Sciatic nerve (tissue), 2 donors: ENCODE results near the gene LSS. TPM values are rescaled to one million over a fixed set of nuclear protein-coding genes. Genes with fewer than 3 reads are reported as not detected.

Source experiments
- ATAC-seq: fragments of 200-7000 bp; cut with Tn5 transposase; one replicate; pipeline ENCODE4 v1.9.1; 2020; ENCODE audit warnings: mild to moderate bottlenecking, moderate library complexity
- DNase-seq: peaks from one replicate; pipeline ENCODE4 v3.0.0-alpha.2; 2020; ENCODE audit warnings: low spot score
- intact Hi-C: fragments of 100-400 bp; cut with DNase I; formaldehyde crosslinking; loops from one replicate; pipeline ENCODE4 v1.14.2; 2022
- total RNA-seq: library from RNA; stranded (reverse); fragmentation: NEBNext Ultra II Directional; extraction: Animal tissue kit (Norgen Biotek cat#: 25700); gene quantifications from one replicate; pipeline ENCODE4 v1.2.1, GENCODE V29; 2021
- donor health status: DM: no; HTN: no; CAD: no.
- donor health status: DM: no; HTN: no; CAD: no.

The LSS gene
- 111 TPM for total RNA-seq

- DNase-seq (peak; percentile 99), ATAC-seq (peak; percentile 95)
- intact Hi-C loops, result no loop called here
Measured at GRCh38 chr21:46228345-46229051, at the start of gene LSS. LSS (minus strand) TSS chr21:46228774; CDS start chr21:46228745, 29 bp downstream.

GRCh38 chr21:46274797-46275390, 46.3 kb upstream of the LSS start:
- DNase-seq, result no peak
- intact Hi-C loops, result no loop called here
- ATAC-seq, result no peak

GRCh38 chr21:46273341-46273740, 44.8 kb upstream of the LSS start:
- no peak for ATAC-seq
- intact Hi-C loops, result no loop called here
- no peak for DNase-seq

GRCh38 chr21:46269466-46269865, 40.9 kb upstream of the LSS start:
- DNase-seq, result no peak
- intact Hi-C loops, result no loop called here
- ATAC-seq, result no peak

- intact Hi-C loops, result no loop called here
- no peak for DNase-seq
- no peak for ATAC-seq
Measured at GRCh38 chr21:46268371-46268770, 39.8 kb upstream of the LSS start.

- ATAC-seq (no peak), DNase-seq (no peak)
- intact Hi-C loops, result no loop called here
Measured at GRCh38 chr21:46266946-46267345, 38.4 kb upstream of the LSS start.

GRCh38 chr21:46265736-46266525, 37.4 kb upstream of the LSS start:
- no peak for ATAC-seq
- no peak for DNase-seq
- intact Hi-C loops, result no loop called here

- ATAC-seq (peak; percentile 50), DNase-seq (no peak)
- intact Hi-C loops, result no loop called here
Measured at GRCh38 chr21:46264690-46265144, 36.1 kb upstream of the LSS start.

- intact Hi-C loops, result no loop called here
- DNase-seq, result no peak
- peak; percentile 22 for ATAC-seq
Measured at GRCh38 chr21:46264046-46264689, 35.6 kb upstream of the LSS start.

- intact Hi-C loops, result no loop called here
- ATAC-seq (no peak), DNase-seq (no peak)
Measured at GRCh38 chr21:46256501-46256994, 28.0 kb upstream of the LSS start.

GRCh38 chr21:46255758-46256337, 27.3 kb upstream of the LSS start:
- DNase-seq (no peak), ATAC-seq (no peak)
- intact Hi-C loops, result no loop called here

GRCh38 chr21:46255166-46255565, 26.6 kb upstream of the LSS start:
- no peak for DNase-seq

GRCh38 chr21:46254208-46254975, 25.8 kb upstream of the LSS start:
- intact Hi-C loops, result no loop called here
- ATAC-seq (no peak), DNase-seq (no peak)

More at GRCh38 chr21:46255166-46255565, 26.6 kb upstream of the LSS start:
- intact Hi-C loops, result no loop called here
- ATAC-seq, result no peak

GRCh38 chr21:46253610-46254124, 25.1 kb upstream of the LSS start:
- no peak for DNase-seq
- intact Hi-C loops, result no loop called here
- peak; percentile 28 for ATAC-seq

GRCh38 chr21:46252840-46253239, 24.3 kb upstream of the LSS start:
- ATAC-seq, result no peak
- intact Hi-C loops, result no loop called here
- no peak for DNase-seq

GRCh38 chr21:46250146-46250725, 21.7 kb upstream of the LSS start:
- intact Hi-C loops, result no loop called here
- ATAC-seq (no peak), DNase-seq (no peak)

GRCh38 chr21:46248827-46249226, 20.3 kb upstream of the LSS start:
- DNase-seq (no peak), ATAC-seq (no peak)
- intact Hi-C loops, result no loop called here

- DNase-seq, result no peak
- intact Hi-C loops, result no loop called here
- no peak for ATAC-seq
Measured at GRCh38 chr21:46248422-46248782, 19.8 kb upstream of the LSS start.
